ENCODE results near the gene SLC25A45.

- no peak for TF ChIP-seq TP53 (CRISPR knock-in tag; IDR thresholded peaks at IDR 0.05)
- no peak for TF ChIP-seq CTCF (IDR thresholded peaks at IDR 0.05)
- no peak for TF ChIP-seq MAFK (IDR thresholded peaks at IDR 0.05; ENCODE audit: partially characterized antibody)
- no peak for TF ChIP-seq EHMT2 (IDR thresholded peaks at IDR 0.05; ENCODE audit: low read depth)
- no peak for TF ChIP-seq ESRRA (IDR thresholded peaks at IDR 0.05; ENCODE audit: borderline replicate concordance, low read length)
- no peak for TF ChIP-seq BHLHE40 (IDR thresholded peaks at IDR 0.05; ENCODE audit: low read depth, low read length)
- no peak for TF ChIP-seq RAD21 (conservative IDR thresholded peaks at IDR 0.05 in 1 of 2, IDR thresholded peaks at IDR 0.05 in 1 of 2)
- TF ChIP-seq POLR2AphosphoS2 (conservative IDR thresholded peaks at IDR 0.05; ENCODE audit: low read length), result no peak
- TF ChIP-seq POLR2A (IDR thresholded peaks at IDR 0.05; ENCODE audit: low read length), result no peak
- TF ChIP-seq CHD2 (IDR thresholded peaks at IDR 0.05; ENCODE audit: low read length, partially characterized antibody), result no peak
- no peak for TF ChIP-seq ELK1 (IDR thresholded peaks at IDR 0.05; ENCODE audit: low read depth, low read length)
Observed at GRCh38 chr11:65334696-65335295, 47.6 kb downstream of the SLC25A45 start.

Measured in A549 (cell line).